Fibroblast of pulmonary artery (primary cell): ENCODE measurements around the gene MIEN1.
A peak's percentile ranks its signal among the peaks of the same experiment; 100 is the strongest.
"Not testable (repeated sequence)": the region's sequence is repeated elsewhere in the genome, so short reads cannot be mapped to it uniquely, and the experiment has no call there.

Source experiments
- DNase-seq: peaks from one replicate; pipeline ENCODE4 v3.0.0-alpha.2; 2010; ENCODE audit warnings: low read depth
- H3K4me3 ChIP-seq: replicated peaks from 2 replicates; pipeline ENCODE4 v1.5.1; 2011; ENCODE audit warnings: low read depth, mild to moderate bottlenecking, control low read depth, low read length, moderate library complexity
- CTCF ChIP-seq: IDR thresholded peaks from 2 replicates; pipeline ENCODE4 v1.5.1; 2011; ENCODE audit warnings: mild to moderate bottlenecking, control low read depth, low read length, inconsistent platforms; ENCODE audit errors: missing control alignments

MIEN1 gene

DNA sequence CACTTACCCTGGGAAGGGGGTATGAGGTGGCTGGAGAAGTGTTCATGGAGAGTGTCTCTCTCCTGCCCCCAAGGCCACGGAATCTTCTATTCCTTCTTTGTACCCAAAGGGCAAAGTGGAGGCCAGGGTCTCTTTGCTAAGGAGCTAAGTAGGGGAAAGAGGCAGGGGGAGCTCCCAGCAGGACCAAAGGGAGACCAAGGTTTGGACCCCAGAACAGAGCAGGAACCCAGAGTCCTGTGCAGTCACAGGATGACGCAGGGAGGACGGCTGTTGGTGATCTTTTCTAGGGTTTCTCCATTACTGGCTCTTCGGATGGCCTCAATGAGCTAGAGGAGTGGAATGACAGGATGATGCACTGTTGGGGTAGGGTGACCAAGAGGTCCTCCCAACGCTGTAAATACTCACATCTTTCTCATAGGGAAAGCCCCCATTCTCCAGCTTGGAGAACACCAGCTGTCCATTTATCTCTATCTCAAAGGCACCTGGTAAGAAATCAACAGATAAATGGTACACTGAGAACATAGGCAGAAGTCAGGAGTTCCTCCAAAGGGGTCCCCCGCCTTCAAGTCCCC, 966 bp downstream of the MIEN1 start:
- H3K4me3 ChIP-seq: peak overlapping the region; percentile 74
- no peak for TF ChIP-seq CTCF
- DNase-seq: no peak

GRCh38 chr17:39727556-39727955, 2.8 kb downstream of the MIEN1 start:
- DNase-seq: no peak
- no peak for TF ChIP-seq CTCF
- no peak overlapping the region for H3K4me3 ChIP-seq

DNA sequence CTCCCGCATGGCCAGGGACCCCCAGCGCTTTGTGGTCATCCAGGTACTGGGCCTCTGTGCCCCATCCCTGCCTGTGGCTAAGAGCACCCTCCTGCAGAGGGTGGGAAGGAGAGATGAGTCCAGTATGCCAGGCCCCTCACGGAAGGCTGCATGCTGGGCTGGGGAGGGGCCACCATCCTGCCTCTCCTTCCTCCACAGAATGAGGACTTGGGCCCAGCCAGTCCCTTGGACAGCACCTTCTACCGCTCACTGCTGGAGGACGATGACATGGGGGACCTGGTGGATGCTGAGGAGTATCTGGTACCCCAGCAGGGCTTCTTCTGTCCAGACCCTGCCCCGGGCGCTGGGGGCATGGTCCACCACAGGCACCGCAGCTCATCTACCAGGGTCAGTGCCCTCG, 3.7 kb downstream of the MIEN1 start:
- TF ChIP-seq CTCF: no peak
- no peak for DNase-seq
- no peak overlapping the region for H3K4me3 ChIP-seq

GRCh38 chr17:39725923-39726322, 4.4 kb downstream of the MIEN1 start:
- H3K4me3 ChIP-seq, DNase-seq: not testable (repeated sequence)

DNA sequence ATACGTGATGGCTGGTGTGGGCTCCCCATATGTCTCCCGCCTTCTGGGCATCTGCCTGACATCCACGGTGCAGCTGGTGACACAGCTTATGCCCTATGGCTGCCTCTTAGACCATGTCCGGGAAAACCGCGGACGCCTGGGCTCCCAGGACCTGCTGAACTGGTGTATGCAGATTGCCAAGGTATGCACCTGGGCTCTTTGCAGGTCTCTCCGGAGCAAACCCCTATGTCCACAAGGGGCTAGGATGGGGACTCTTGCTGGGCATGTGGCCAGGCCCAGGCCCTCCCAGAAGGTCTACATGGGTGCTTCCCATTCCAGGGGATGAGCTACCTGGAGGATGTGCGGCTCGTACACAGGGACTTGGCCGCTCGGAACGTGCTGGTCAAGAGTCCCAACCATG, 5.6 kb downstream of the MIEN1 start:
- TF ChIP-seq CTCF: no peak
- no peak for DNase-seq
- no peak overlapping the region for H3K4me3 ChIP-seq

DNA sequence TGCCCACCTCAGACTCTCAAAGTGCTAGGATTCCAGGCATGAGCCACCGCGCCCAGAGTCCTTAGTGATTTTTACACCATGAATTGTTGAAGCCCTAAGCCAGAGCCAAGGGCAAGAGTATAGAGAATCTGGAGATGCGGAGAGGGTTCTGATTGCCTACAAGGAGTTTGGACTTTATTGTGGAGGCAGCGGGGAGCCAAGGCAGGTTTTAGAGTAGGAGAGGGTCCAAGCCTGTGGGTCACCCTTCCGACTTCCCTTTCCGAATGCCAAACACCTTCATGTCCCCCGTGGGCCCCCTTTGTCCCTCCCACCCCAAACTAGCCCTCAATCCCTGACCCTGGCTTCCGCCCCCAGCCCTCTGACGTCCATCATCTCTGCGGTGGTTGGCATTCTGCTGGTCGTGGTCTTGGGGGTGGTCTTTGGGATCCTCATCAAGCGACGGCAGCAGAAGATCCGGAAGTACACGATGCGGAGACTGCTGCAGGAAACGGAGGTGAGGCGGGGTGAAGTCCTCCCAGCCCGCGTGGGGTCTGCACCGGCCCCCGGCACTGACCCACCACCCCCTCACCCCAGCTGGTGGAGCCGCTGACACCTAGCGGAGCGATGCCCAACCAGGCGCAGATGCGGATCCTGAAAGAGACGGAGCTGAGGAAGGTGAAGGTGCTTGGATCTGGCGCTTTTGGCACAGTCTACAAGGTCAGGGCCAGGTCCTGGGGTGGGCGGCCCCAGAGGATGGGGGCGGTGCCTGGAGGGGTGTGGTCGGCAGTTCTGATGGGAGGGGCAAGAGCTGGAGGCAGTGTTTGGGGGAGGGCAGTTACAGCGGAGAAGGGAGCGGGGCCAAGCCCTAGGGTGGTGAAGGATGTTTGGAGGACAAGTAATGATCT, 7.1 kb downstream of the MIEN1 start:
- no peak for TF ChIP-seq CTCF
- no peak overlapping the region for H3K4me3 ChIP-seq
- no peak for DNase-seq

GRCh38 chr17:39722104-39722503, 8.2 kb downstream of the MIEN1 start:
- TF ChIP-seq CTCF: no peak
- DNase-seq: no peak
- no peak overlapping the region for H3K4me3 ChIP-seq
